Measurements from ENCODE around the gene ESCO1.
"Not testable (repeated sequence)": the region's sequence is repeated elsewhere in the genome, so short reads cannot be mapped to it uniquely, and the experiment has no call there.

The ESCO1 gene

DNA sequence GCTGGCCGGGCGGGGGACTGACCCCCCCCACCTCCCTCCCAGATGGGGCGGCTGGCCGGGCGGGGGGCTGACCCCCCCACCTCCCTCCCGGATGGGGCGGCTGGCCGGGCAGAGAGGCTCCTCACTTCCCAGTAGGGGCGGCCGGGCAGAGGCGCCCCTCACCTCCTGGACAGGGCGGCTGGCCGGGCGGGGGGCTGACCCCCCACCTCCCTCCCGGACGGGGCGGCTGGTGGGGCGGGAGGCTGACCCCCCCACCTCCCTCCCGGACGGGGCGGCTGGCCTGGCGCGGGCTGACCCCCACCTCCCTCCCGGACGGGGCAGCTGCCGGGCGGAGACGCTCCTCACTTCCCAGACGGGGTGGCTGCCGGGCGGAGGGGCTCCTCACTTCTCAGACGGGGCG is 8.1 kb downstream of the ESCO1 start:
- not testable (repeated sequence) for DNase-seq

DNA sequence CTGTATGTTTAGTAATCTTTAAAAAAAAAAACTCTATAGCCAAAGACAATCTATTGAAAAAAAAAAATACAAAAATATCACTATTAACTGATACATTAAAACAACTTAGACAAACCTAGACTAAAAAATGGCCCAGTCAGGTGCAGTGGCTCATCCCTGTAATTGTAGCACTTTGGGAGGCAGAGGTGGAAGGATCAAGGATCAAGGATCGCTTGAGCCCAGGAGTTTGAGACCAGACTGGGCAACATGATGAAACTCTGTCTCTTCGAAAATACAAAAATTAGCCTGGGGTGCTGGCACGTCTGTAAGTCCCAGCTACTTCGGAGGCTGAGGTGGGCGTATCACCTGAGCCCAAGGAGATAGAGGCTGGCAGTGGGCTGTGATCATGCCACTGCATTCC is 16.1 kb downstream of the ESCO1 start:
- DNase-seq, result no peak

DNA sequence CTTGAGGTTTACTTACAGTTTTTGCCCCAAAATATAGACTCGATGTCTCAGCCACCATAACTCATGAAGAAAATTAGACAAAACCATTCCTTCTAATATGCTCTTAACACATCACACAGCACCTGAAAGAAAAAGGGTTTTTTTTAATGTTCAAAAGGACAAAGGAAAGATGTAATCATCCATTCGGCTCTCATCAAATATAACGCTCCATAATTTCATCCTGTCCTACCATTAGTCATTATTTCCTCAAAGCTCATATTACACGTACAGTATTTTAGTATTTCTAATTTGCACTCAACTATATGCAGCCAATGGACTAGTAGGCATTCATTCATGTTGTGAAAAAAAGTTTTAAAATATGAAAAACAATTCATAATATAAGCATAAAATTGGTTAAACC is 24.8 kb downstream of the ESCO1 start:
- no peak for DNase-seq

DNA sequence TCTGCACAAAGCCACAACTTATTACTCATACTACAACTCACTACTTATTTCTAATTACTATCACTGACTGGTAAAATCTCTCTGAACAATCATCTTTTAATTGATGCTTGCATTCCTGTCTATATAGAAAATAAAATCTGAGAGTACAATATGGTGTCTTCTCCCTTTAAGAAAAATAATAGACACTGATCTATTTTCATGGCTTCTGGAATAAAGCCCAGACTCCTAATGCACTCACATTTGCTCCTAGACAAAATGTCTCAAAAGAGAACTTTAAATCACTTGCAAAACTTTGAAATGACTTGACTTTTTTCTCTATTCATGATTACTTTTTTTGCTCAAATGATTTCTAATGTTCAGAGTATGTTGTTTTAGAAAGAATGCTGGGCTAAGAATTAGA is 28.7 kb downstream of the ESCO1 start:
- no peak for DNase-seq

DNA sequence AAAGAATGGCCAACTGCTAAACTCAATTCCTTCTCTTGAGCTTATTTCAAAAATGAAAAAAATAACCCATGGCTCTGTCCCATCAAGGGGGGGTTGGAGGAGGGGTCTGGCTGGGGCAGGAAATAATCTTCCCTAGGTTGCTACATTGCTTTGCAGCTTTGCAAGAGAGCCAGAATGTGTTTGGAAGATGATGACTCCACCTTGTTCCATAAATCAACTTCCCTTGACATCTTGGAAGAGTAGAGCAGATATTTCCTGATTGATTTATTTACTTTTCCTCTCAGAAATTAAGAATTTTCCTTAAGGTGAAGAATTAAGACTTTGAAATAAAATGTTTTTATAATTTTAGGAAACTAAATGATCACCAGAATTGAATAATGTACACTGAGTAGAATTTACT is 41.3 kb downstream of the ESCO1 start:
- no peak for DNase-seq

DNA sequence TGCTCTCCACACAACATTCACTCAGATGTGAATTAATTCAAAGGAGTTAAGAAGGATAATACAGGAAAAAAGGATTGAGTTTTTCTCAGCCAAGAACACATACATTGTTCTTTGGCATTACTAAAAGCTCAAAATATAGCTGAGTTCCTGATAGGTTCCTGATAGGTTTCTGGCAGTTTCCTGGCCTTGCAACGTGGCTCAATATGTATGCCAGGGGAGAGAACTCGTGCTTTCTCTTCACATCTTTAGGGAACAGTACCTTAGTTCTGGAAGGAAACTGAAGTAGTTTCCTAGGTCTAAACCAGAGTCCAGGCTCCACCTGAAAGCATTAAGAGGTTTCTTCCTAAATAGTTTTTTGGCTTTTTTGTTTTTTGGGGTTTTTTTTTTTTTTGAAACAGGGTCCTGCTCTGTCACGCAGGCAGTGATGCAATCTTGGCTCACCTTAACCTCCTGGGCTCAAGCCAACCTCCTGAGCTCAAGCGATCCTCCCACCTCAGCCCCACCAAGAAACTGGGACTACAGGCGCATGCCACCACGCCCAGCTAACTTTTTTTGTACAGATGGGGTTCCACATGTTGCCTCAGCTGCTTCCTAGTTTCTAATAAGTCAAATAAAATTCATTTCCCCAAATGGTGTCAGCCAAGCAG is 42.8 kb downstream of the ESCO1 start:
- no peak for DNase-seq

DNA sequence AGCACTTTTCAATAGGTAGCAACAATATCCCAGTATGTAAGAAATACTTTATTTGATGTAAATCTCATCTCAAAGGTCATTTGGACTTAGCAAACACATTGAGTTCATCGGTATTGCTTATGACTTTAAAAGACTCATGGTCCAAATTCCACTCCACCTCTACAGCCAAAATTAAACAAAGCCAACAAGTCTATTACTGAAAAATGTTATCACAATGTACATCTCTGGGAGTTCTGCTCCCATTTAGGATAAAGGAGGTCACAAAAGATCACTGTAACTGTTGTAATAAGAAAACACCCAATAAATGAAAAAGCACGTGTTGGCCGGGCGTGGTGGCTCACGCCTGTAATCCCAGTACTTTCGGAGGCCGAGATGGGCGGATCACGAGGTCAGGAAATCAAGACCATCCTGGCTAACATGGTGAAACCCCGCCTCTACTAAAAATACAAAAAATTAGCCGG is 50.0 kb downstream of the ESCO1 start:
- no peak for DNase-seq

DNA sequence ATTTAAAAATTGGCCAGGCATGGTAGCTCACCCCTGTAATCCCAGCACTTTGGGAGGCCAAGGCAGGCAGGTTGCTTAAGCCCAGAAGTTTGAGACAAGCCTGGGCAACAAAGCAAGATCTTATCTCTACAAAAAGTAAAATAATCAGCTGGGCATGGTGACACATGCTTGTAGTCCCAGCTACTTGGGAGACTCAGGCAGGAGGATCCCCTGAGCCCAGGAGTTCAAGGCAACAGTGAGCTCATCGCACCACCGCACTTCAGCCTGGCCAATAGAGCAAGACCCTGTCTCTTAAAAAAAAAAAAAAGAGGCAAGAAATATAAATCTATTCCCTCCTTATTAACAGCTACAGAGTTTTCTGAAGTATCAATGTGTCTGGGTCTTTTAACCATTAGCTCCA is 51.9 kb downstream of the ESCO1 start:
- no peak for DNase-seq

DNA sequence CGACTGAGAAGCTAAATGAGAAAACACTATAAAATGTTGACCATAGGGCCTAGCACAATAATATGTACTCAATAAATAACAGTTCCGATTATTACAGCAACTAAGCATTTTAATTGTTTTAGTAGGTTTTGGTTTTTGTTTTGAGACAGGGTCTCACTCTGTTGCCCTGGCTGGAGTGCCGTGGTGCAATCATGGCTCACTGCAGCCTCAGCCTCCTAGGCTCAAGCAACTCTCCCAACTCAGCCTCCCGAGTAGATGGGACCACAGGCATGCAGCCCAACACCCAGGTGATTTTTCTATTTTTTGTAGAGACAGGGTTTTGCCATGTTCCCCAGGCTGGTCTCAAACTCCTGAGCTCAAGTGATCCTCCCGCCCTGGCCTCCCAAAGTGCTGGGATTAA is 54.1 kb downstream of the ESCO1 start:
- no peak for DNase-seq

DNA sequence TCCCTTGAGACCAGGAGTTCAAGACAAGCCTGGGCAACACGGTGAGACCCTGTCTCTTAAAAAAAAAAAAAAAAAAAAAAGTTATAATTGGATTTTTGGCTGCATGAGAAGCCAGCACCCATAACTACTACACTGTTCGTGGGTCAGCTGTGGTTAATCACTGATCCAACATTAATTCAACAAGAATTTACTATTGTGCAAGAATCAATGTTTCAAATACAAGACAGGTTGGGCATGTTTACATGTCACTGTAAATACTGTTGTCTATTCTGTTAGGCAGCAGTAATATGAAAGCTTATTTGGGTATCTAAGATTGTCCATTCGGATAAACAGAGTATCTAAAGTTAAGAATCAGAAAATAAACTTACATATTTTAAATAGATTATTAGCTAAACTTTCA is 62.3 kb downstream of the ESCO1 start:
- DNase-seq, result no peak

DNA sequence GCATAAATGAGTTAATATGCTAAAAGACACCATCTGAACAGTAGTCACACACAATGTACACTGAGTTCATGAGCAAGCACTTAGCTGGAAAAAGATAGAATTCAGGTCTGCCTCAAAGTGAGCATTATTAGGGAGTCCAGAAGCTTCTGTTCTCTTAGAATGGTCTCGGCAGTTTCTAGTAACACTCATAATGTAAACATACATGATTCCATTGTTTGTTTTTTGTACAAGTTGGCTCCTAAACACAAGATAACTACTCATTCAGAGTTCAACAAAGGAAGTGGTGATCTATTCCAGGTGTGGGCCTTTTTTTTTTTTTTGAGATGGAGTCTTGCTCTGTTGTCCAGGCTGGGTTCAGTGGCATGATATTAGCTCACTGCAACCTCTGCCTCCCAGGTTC is 66.2 kb downstream of the ESCO1 start:
- DNase-seq, result no peak

DNA sequence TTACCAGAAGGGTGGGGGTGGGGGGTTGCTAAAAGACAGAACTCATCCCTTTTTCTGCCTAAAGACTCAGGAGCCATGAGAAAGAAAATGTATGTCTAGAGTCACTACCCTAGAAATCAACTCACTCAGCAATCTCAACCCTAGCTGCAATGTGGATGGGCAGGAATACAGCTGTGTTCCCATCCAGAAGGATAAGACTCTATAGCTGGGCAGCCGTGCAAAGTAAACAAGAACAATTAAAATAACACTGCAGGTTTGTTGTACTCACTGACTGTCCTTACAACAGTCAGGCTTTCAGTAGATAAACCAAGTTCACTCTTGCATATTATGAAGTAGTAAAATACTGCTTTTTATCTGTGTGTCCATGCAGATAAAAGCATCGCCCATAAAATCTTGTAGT is 74.0 kb downstream of the ESCO1 start:
- DNase-seq, result no peak

DNA sequence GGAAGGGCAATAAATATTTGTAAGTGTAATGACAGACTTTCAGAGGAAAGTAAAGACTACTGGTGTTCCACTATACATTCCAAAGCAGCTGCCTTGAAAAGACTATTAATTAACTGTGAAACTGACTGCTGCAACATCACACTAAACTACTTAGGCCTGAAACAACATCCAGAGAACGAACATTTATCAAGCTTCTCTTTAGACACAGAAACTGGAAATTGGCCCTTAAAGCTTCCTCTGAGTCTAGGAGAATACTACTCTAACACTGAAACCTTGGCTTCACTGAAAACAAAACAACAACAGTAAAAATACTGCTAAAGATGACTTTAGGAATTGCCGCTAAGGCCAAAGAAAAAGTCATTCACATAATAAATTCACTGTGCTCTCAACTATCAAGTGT is 74.6 kb downstream of the ESCO1 start:
- no peak for DNase-seq

DNA sequence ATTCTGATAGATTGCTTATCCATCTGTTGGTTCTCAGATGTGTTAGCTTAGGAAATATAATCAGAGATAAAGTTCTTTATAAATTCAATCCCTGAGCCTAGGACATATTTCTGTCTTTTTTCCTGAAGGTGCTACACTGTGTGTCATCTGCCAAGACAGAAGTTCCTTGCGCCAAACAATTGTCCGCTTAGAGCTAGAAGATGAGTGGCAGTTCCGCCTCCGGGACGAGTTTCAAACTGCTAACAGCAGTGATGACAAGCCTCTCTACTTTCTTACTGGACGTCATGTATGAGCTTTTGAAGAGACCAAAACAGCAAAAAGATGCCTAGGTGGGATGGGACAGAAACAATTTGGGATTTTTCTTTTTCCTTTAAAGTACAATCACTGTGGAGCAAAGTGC is 78.0 kb downstream of the ESCO1 start:
- no peak for DNase-seq

DNA sequence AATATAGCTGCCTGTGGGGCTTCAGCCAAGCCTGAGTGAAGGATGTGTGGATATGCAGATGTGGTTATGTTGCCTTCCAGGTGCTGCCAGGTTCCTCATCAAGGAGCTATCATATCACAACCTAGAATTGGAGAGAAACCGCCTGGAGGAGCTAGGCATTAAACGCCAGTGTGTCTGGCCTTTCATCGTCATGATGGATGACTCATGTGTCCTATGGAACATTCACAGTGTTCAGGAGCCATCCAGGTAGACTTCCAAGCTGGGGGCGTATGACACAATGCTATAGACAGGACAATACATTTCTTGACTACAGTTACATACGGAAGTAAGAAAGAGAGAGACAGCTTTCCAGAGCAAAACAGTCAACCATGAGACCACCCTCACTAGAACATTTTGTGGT is 86.8 kb downstream of the ESCO1 start:
- DNase-seq, result no peak

DNA sequence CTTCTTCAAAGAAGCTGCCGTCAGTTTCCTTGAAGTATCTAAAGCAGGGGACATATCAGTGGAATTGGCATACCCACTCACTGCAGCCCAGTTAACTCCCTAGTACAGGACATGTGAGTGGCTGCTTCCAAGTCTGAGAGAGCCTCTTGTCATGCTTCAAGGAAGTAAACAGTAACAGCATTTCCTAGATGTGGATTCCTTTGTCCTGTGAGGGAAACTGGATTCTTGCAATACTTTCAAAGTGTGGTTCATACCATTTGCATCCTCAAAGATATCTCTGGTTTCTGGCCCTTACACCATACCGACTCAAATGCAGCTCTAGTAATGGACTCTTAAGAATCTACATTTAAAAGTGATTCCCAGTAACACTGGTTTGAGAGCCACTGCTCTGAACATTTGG is 87.2 kb downstream of the ESCO1 start:
- DNase-seq, result no peak

DNA sequence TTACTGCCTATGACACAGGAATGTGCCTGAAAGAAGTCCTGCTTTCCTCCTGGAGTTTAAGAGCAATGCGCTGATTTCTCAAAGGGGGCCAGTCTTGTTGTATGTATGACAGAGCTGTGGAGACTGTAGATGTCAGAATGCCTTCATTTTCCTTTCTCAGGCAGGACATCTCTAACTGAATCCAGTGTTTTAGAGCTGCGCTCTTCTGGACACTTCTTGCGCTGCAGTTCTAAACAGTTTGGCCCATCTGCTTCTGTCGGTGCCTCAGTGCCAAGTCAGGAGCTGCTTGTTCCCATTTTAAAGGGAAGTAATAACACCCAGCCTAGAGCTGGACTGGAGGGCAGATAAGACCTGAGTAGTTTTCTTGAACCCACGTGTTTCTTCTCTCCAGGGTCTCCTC is 91.4 kb downstream of the ESCO1 start:
- DNase-seq, result no peak

DNA sequence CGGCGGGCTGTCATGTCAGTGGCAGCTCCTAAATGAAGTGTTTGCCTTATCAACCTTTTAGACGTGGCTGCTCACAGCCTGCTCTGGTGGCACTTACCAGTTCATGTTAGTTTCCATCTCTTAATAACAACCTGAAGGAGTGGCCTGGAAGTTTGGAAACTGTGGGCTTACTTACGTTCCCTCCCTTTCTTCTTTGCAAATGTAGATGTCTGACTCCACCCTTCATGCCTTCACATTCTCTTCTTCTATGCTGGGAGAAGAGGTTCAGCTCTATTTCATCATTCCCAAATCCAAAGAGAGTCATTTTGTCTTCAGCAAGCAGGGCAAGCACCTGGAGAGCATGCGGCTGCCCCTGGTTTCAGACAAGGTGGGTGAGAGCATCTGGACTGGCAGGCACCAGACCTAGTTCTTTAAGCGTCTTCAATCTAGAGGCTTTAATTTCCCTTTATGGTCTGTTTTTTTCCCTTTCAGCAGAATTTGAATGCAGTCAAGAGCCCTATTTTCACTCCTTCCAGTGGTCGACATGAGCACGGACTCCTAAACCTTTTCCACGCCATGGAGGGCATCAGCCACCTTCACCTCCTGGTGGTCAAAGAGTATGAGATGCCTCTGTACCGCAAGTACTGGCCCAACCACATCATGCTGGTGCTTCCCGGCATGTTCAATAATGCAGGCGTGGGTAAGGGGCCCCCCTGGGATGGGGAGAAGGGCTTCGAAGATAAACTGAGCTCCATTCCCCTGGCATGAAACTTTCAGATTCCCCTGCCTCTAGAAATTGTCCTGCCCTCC is 92.4 kb downstream of the ESCO1 start:
- DNase-seq, result no peak

DNA sequence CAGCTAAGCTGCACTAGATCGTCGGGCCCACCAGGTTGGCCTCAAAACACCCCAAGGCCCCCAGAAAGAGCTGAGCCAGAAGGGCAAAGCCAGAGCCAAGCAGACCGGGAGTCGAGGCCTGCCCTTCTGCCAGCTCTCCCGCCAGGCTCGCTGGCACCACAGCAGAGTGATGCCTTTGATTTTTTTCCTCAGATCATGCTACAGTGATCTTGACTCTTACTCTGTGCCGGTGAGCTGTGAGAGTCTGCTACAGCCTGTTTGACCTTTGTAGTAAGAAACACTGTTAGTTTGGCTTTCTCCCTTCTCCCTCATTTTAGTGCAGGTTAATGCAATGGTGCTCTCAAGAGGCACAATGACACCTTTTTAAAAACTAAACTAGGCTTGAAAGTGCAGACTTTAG is 97.8 kb downstream of the ESCO1 start:
- DNase-seq, result no peak

DNA sequence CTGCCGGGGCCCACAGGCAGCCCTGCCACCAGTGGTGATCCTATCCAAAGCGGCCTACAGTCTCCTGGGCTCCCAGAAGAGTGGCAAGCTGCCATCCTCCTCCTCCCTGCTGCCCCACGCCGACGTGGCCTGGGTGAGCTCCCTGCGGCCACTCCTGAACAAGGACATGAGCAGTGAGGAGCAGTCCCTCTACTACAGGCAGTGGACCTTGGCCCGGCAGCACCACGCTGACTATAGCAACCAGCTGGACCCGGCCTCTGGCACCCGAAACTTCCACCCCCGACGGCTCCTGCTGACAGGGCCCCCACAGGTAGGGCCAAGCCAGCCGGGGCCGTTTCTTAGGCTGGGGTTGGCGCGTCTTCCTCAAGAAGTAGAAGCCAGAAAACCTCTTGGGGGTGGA is 100.5 kb downstream of the ESCO1 start:
- DNase-seq, result no peak

DNA sequence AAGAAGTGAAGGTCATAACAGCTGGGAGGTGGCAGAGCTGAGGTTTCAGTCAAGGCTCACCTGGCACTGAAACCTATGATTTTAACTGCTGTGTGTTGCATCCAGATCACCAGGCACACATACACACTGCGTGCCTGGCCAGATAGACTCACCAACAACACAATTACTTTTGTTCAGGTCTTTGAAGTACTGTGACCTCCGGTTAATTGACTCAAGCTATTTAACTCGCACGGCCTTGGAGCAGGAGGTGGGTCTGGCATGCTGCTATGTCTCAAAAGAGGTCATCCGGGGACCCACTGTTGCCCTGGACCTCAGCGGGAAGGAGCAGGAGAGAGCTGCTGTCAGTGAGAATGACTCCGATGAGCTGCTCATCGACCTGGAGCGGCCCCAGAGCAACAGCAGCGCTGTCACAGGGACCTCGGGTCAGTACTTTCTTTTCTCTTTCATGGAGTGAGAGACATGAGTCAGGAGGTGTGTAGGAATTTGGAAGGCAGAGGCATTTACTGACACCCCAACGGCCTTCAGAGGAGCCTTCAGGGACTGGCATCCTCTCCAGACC is 104.1 kb downstream of the ESCO1 start:
- DNase-seq, result no peak

DNA sequence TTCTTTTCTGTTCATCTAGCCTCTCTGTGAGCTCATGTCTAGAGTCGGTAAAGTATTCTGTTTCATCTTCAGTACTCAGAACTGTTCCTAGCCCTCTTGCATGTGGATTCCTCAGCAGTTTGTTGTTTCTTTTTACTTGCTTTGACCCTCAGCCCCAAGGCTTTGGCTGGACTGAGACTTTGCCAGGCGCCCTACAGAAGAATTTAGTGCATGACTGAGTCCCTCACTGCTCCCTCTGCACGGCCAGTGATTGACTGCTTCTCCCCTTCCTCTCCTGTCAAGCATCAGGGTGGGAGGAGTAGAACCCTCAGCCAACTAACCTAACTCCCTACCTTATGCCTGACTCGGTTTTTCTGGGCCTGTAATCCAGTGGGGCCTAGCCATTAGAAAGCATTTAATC is 109.8 kb downstream of the ESCO1 start:
- DNase-seq, result no peak

DNA sequence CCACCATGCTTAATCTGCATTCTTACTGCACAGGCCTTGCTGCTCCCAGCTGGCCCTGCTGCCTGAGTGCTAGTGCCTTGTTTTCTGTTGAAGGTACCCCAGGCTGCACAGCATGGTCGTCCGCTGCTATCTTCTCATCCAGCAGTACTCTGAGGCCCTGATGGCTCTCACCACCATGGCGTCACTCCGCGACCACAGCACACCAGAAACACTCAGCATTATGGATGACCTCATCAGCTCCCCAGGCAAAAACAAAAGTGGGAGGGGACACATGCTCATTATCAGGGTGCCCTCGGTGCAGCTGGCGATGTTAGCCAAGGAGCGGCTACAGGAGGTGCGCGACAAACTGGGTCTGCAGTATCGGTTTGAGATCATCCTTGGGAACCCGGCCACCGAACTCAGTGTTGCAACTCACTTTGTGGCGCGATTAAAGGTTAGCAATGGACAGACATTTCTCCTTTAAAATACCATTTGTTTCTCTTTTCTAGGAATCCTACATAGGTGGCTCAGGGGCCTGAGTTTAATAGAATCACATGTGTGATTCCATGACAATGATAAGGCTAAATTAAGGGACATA is 110.5 kb downstream of the ESCO1 start:
- DNase-seq, result no peak

DNA sequence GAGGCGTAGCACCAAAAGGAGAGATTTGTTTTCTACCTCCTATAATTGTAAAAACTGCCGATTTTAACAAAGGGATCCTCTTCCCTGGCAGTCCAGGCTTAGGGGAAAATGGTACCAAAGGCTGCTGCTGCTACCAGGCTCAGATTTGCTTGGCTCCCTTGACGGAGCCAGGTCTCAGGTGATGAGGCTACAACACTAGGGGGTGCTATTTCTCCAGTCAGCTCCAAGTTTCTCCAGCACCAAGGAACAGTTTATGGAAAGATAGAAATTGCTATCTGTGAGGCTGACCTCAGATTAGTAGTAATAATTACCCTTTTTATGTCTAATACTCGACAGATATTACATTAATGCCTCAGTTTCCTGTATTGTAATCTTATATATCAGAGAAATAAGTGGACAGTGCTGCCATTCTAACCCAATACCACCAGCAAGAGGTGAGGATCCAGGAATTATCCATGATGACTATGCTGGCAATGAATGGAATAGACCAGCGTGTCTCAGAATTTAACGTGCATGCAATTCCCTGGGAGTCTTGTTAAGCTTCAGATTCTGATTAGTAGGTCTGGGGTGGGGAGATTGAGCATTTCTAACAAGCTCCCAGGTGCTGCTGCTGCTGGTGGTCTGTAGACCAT is 111.3 kb downstream of the ESCO1 start:
- DNase-seq, result no peak

Data from activated T-cell treated with anti-CD3 and anti-CD28 coated beads, Interleukin-2, amount 50 U/mL, for 1 hour (primary cell).